HepG2 (cell line): ENCODE data around the gene RRP36. TPM values are rescaled to one million over a fixed set of nuclear protein-coding genes. Genes with fewer than 3 reads are reported as not detected.

ENCODE experiments used
- CBX1 ChIP-seq: IDR thresholded peaks from one replicate; pipeline ENCODE4 v1.6.1; 2016; ENCODE audit warnings: antibody characterized with exemption, low read depth
- FLYWCH1 ChIP-seq: sonication (generic); formaldehyde crosslinking; IDR thresholded peaks from 2 replicates; pipeline ENCODE4 v1.8.1; 2023; ENCODE audit warnings: mild to moderate bottlenecking, missing genetic modification reagents
- HNRNPH1 ChIP-seq: fragments of 200-400 bp; formaldehyde crosslinking; optimal IDR thresholded peaks from 2 replicates; pipeline ENCODE3; 2017; ENCODE audit warnings: mild to moderate bottlenecking, low read depth, low read length
- IRX3 ChIP-seq: sonication (generic); formaldehyde crosslinking; IDR thresholded peaks from 2 replicates; pipeline ENCODE4 v1.8.1; 2023; ENCODE audit warnings: mild to moderate bottlenecking, low read depth, missing genetic modification reagents, borderline replicate concordance
- JUND ChIP-seq: sonication (generic); formaldehyde crosslinking; IDR thresholded peaks from 2 replicates; pipeline ENCODE4 v1.8.0; 2022; ENCODE audit warnings: mild to moderate bottlenecking, missing genetic modification reagents
- KAT2B ChIP-seq: fragments of 150-350 bp; IDR thresholded peaks from 2 replicates; pipeline ENCODE4 v1.6.1; 2014; ENCODE audit warnings: low read depth, low read length, borderline replicate concordance
- MAFF ChIP-seq: IDR thresholded peaks from 2 replicates; pipeline ENCODE4 v1.6.1; 2011; ENCODE audit warnings: low read depth, low read length, improper control_type of control experiment
- RBM22 ChIP-seq: fragments of 200-400 bp; formaldehyde crosslinking; optimal IDR thresholded peaks from 2 replicates; pipeline ENCODE3; 2017; ENCODE audit warnings: mild to moderate bottlenecking, low read length, moderate library complexity
- SIX4 ChIP-seq: sonication (generic); formaldehyde crosslinking; IDR thresholded peaks from 2 replicates; pipeline ENCODE4 v1.4.0; 2020; ENCODE audit warnings: missing genetic modification reagents
- SMAD3 ChIP-seq: sonication (generic); formaldehyde crosslinking; IDR thresholded peaks from 2 replicates; pipeline ENCODE4 v1.4.0; 2020; ENCODE audit warnings: missing genetic modification reagents
- SNAI1 ChIP-seq: sonication (generic); formaldehyde crosslinking; IDR thresholded peaks from 2 replicates; pipeline ENCODE4 v1.5.0; 2020; ENCODE audit warnings: mild to moderate bottlenecking, missing genetic modification reagents, borderline replicate concordance
- STAG1 ChIP-seq: sonication (generic); formaldehyde crosslinking; IDR thresholded peaks from 2 replicates; pipeline ENCODE4 v1.4.0; 2020; ENCODE audit warnings: missing genetic modification reagents
- TCF12 ChIP-seq, 2 experiments: fragments of 450-650 bp in 1 of 2; sonication (generic) in 1 of 2; formaldehyde crosslinking in 1 of 2; IDR thresholded peaks; 2 replicates each; pipeline versions ENCODE4 v1.6.1 to v1.8.0; 2017 to 2022; ENCODE audit warnings: antibody characterized with exemption in 1 of 2, mild to moderate bottlenecking in 1 of 2, missing genetic modification reagents in 1 of 2, moderate library complexity in 1 of 2
- THYN1 ChIP-seq: sonication (generic); formaldehyde crosslinking; IDR thresholded peaks from 2 replicates; pipeline ENCODE4 v1.8.1; 2023; ENCODE audit warnings: low read depth, mild to moderate bottlenecking, moderate library complexity, missing genetic modification reagents, borderline replicate concordance
- ZBTB3 ChIP-seq: sonication (generic); formaldehyde crosslinking; IDR thresholded peaks from 2 replicates; pipeline ENCODE4 v1.4.0; 2020; ENCODE audit warnings: low read depth, mild to moderate bottlenecking, moderate library complexity, missing genetic modification reagents, borderline replicate concordance
- ZNF263 ChIP-seq: sonication (generic); formaldehyde crosslinking; IDR thresholded peaks from 2 replicates; pipeline ENCODE4 v1.4.0; 2020; ENCODE audit warnings: missing genetic modification reagents
- ZNF501 ChIP-seq: sonication (generic); formaldehyde crosslinking; IDR thresholded peaks from 2 replicates; pipeline ENCODE4 v1.5.1; 2020; ENCODE audit warnings: mild to moderate bottlenecking, moderate library complexity, missing genetic modification reagents
- ZNF510 ChIP-seq: sonication (generic); formaldehyde crosslinking; IDR thresholded peaks from 2 replicates; pipeline ENCODE4 v1.4.0; 2020; ENCODE audit warnings: low read depth, mild to moderate bottlenecking, missing genetic modification reagents
- ZNF589 ChIP-seq: sonication (generic); formaldehyde crosslinking; conservative IDR thresholded peaks from 2 replicates; pipeline ENCODE4 v1.8.0; 2022; ENCODE audit warnings: mild to moderate bottlenecking, moderate library complexity, missing genetic modification reagents
- ZNF598 ChIP-seq: sonication (generic); formaldehyde crosslinking; IDR thresholded peaks from 2 replicates; pipeline ENCODE4 v1.5.1; 2020; ENCODE audit warnings: mild to moderate bottlenecking, missing genetic modification reagents, borderline replicate concordance
- ZNF75D ChIP-seq: sonication (generic); formaldehyde crosslinking; IDR thresholded peaks from 2 replicates; pipeline ENCODE4 v1.8.1; 2023; ENCODE audit warnings: missing genetic modification reagents, mild to moderate bottlenecking, borderline replicate concordance
- polyA plus RNA-seq, 8 experiments: library from polyadenylated mRNA; depleted of rRNA in 3 of 8; stranded (reverse) in 7 of 8; unstranded in 1 of 8; fragments of >200 nt; fragmentation: Illumina TruSeq in 4 of 8; extraction: Trizol in 4 of 8; gene quantifications; 2 replicates each; pipeline versions ENCODE4 v1.2.1 to v1.2.3, GENCODE V29; 2011 to 2016; ENCODE audit warnings: low read depth in 4 of 8, missing spikeins in 1 of 8, mixed read lengths in 1 of 8; ENCODE audit not compliant: insufficient read depth in 1 of 8
- total RNA-seq, 5 experiments: library from RNA; depleted of rRNA; stranded (reverse); fragments of >200 nt; fragmentation: Illumina TruSeq; extraction: Trizol; gene quantifications; 2 replicates each; pipeline ENCODE4 v1.2.3, GENCODE V29; 2016; ENCODE audit warnings: low read depth in 1 of 5
- TF ChIP-seq, protein P1 (sequence below): IDR thresholded peaks from 2 replicates; pipeline ENCODE4 v1.6.1; 2018; ENCODE audit warnings: missing genetic modification reagents, mild to moderate bottlenecking, missing compliant biosample characterization
- TF ChIP-seq, protein P2 (sequence below): sonication (generic); formaldehyde crosslinking; IDR thresholded peaks from 2 replicates; pipeline ENCODE4 v1.9.0; 2021; ENCODE audit warnings: missing genetic modification reagents, mild to moderate bottlenecking, borderline replicate concordance
- TF ChIP-seq, protein P3 (sequence below): sonication (generic); formaldehyde crosslinking; IDR thresholded peaks from 2 replicates; pipeline ENCODE4 v1.4.0; 2020; ENCODE audit warnings: missing genetic modification reagents, borderline replicate concordance
- TF ChIP-seq, protein P4 (sequence below): IDR thresholded peaks from 2 replicates; pipeline ENCODE4 v1.6.1; 2016; ENCODE audit warnings: missing genetic modification reagents, missing compliant biosample characterization

RRP36 gene
- total and polyA plus RNA-seq, 2 of the 13 experiments (the other 11 are each of a cell fraction or from before 2014, with no cell fraction given): 29.5 to 144 TPM

DNA sequence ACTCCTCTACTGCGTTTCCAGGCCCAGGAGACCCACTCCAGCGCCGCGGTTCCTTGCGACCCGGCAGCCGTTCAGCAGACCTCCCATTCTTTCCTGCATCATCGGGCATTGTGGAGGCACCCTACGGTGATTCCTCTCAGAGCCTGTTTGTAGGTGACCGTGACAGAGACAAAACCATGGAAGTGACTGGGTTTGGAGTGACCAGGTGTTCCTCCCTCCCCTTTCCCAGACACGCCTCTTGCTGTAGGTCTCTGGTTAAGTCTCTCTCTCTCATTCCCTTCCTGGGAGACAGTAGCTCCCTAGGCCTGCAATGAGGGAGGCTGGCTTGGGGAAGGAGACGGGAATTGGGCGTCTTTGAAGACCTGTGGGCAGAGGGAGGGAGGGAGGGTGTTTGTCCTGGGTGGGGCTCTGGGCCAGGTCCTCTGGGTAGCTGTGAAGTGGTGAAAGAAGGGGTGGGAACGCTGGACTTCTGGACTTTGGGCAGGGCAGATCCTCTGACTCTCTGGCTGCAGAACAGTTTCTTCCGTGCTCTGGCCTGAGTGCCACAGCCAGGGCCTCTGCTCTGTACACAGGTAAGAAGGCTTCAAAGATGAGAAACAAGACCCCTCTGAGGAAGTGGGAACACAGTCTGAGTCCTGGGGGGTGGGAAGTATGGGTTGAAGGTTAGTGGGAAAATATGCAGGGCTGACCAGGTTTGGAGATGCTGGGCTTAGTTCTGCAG lies 38.8 kb downstream of the RRP36 start (continued):
- TF ChIP-seq, protein P1, sequence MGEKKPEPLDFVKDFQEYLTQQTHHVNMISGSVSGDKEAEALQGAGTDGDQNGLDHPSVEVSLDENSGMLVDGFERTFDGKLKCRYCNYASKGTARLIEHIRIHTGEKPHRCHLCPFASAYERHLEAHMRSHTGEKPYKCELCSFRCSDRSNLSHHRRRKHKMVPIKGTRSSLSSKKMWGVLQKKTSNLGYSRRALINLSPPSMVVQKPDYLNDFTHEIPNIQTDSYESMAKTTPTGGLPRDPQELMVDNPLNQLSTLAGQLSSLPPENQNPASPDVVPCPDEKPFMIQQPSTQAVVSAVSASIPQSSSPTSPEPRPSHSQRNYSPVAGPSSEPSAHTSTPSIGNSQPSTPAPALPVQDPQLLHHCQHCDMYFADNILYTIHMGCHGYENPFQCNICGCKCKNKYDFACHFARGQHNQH (CRISPR knock-in tag): peak; percentile 56; the same call in 1 of the 2 replicates
- TF ChIP-seq JUND (CRISPR knock-in tag) (peak; percentile 12; the same call in 1 of the 2 replicates), FLYWCH1 (CRISPR knock-in tag) (0 out of 2 replicates have a peak, but pooled peaks have one; percentile 32), HNRNPH1 (peak; percentile 68), CBX1 (no peak), ZNF510 (0 out of 2 replicates have a peak, but pooled peaks have one; percentile 65), ZNF501 (CRISPR knock-in tag) (no peak), KAT2B (no peak), THYN1 (CRISPR knock-in tag) (no peak), ZBTB3 (CRISPR knock-in tag) (no peak), TCF12 (IDR thresholded peaks at IDR 0.05) (no peak), TCF12 (CRISPR knock-in tag; IDR thresholded peaks at IDR 0.05) (no peak), ZNF75D (CRISPR knock-in tag) (no peak), RBM22 (no peak), STAG1 (CRISPR knock-in tag) (no peak), IRX3 (0 out of 2 replicates have a peak, but pooled peaks have one; percentile 21), SMAD3 (no peak), SIX4 (CRISPR knock-in tag) (peak; percentile 71), MAFF (no peak), ZNF589 (CRISPR knock-in tag) (0 out of 2 replicates have a peak, but pooled peaks have one; percentile 58), SNAI1 (CRISPR knock-in tag) (0 out of 2 replicates have a peak, but pooled peaks have one; percentile 26), ZNF263 (CRISPR knock-in tag) (no peak), ZNF598 (no peak)
- TF ChIP-seq, protein P2, sequence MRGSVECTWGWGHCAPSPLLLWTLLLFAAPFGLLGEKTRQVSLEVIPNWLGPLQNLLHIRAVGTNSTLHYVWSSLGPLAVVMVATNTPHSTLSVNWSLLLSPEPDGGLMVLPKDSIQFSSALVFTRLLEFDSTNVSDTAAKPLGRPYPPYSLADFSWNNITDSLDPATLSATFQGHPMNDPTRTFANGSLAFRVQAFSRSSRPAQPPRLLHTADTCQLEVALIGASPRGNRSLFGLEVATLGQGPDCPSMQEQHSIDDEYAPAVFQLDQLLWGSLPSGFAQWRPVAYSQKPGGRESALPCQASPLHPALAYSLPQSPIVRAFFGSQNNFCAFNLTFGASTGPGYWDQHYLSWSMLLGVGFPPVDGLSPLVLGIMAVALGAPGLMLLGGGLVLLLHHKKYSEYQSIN (CRISPR knock-in tag): no peak
- TF ChIP-seq, protein P3, sequence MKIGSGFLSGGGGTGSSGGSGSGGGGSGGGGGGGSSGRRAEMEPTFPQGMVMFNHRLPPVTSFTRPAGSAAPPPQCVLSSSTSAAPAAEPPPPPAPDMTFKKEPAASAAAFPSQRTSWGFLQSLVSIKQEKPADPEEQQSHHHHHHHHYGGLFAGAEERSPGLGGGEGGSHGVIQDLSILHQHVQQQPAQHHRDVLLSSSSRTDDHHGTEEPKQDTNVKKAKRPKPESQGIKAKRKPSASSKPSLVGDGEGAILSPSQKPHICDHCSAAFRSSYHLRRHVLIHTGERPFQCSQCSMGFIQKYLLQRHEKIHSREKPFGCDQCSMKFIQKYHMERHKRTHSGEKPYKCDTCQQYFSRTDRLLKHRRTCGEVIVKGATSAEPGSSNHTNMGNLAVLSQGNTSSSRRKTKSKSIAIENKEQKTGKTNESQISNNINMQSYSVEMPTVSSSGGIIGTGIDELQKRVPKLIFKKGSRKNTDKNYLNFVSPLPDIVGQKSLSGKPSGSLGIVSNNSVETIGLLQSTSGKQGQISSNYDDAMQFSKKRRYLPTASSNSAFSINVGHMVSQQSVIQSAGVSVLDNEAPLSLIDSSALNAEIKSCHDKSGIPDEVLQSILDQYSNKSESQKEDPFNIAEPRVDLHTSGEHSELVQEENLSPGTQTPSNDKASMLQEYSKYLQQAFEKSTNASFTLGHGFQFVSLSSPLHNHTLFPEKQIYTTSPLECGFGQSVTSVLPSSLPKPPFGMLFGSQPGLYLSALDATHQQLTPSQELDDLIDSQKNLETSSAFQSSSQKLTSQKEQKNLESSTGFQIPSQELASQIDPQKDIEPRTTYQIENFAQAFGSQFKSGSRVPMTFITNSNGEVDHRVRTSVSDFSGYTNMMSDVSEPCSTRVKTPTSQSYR (CRISPR knock-in tag): peak; percentile 45; the same call in 1 of the 2 replicates
- TF ChIP-seq, protein P4, sequence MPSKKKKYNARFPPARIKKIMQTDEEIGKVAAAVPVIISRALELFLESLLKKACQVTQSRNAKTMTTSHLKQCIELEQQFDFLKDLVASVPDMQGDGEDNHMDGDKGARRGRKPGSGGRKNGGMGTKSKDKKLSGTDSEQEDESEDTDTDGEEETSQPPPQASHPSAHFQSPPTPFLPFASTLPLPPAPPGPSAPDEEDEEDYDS (CRISPR knock-in tag): peak; percentile 75
